K562 (cell line): ENCODE measurements around the gene LENG9. TPM values are rescaled to one million over a fixed set of nuclear protein-coding genes. Genes with fewer than 3 reads are reported as not detected.

ENCODE experiments used
- ATAC-seq: fragments of 200-7000 bp; cut with Tn5 transposase; 3 replicates; pipeline ENCODE4 v1.9.1; 2020; ENCODE audit warnings: moderate library complexity
- BruUV-seq: library from RNA; stranded (reverse); fragments of 400-500 nt; replicated peaks from 2 replicates; lab custom pipeline; 2021; lab: Mats Ljungman, UMichigan
- CTCF ChIA-PET: fragments of 300-600 bp; formaldehyde crosslinking; extraction: SDS; loops from one replicate; lab custom pipeline; 2021; ENCODE audit warnings: low intra/inter-chr PET ratio; lab: Yijun Ruan, JAX
- POLR2A ChIA-PET: fragments of 300-600, 350-650 bp; sonication (Branson Sonifier 250); formaldehyde crosslinking; extraction: SDS; loops from one replicate; lab custom pipeline; 2021; ENCODE audit warnings: antibody characterized with exemption, inconsistent platforms; lab: Yijun Ruan, JAX
- DNase-seq, 4 experiments: peaks; one replicate each; pipeline versions ENCODE4 v3.0.0 to v3.0.0-alpha.2; 2011 to 2018; ENCODE audit warnings: low spot score in 3 of 4, mixed read lengths in 3 of 4; ENCODE audit errors: extremely low read depth in 1 of 4
- FAIRE-seq: peaks from 2 replicates; lab custom pipeline; 2011; peaks lifted over from hg19 to GRCh38; lab: Jason Lieb, UNC
- H2AFZ ChIP-seq: 2 replicates; pipeline ENCODE4 v1.6.0; 2011; ENCODE audit warnings: low read depth, low read length, control low read depth, inconsistent platforms
- H3K27ac ChIP-seq: fragments of 200-600 bp; 3 replicates; pipeline ENCODE4 v1.8.0; 2011; ENCODE audit warnings: low read depth, mild to moderate bottlenecking, control low read depth, inconsistent platforms, low read length, moderate library complexity, mixed read lengths; ENCODE audit errors: extremely low read depth
- H3K27me3 ChIP-seq, 2 experiments: fragments of 300-600 bp in 1 of 2; 2 replicates in 1 of 2; 3 replicates in 1 of 2; pipeline versions ENCODE4 v1.6.0 to v1.8.0; 2011; ENCODE audit warnings: inconsistent platforms in 2 of 2, low read length in 2 of 2, mild to moderate bottlenecking in 1 of 2, mixed read lengths in 1 of 2, moderate library complexity in 1 of 2; ENCODE audit not compliant: control insufficient read depth in 2 of 2, insufficient read depth in 2 of 2
- H3K36me3 ChIP-seq: fragments of 300-600 bp; 3 replicates; pipeline ENCODE4 v1.8.0; 2011; ENCODE audit warnings: mild to moderate bottlenecking, low read length, inconsistent platforms; ENCODE audit not compliant: control insufficient read depth, insufficient read depth
- H3K4me1 ChIP-seq, 2 experiments: fragments of 200-600 bp in 1 of 2; replicated peaks in 1 of 2; 2 replicates in 1 of 2; 3 replicates in 1 of 2; pipeline versions ENCODE4 v1.5.1 to v1.8.0; 2011; ENCODE audit warnings: inconsistent platforms in 2 of 2, low read length in 2 of 2, mild to moderate bottlenecking in 1 of 2, mixed read lengths in 1 of 2, moderate library complexity in 1 of 2; ENCODE audit not compliant: control insufficient read depth in 2 of 2, insufficient read depth in 2 of 2
- H3K4me2 ChIP-seq: 2 replicates; pipeline ENCODE4 v1.6.1; 2011; ENCODE audit warnings: low read length, control low read depth, inconsistent platforms, mixed read lengths; ENCODE audit not compliant: insufficient read depth
- H3K4me3 ChIP-seq: fragments of 200-600 bp; sonication (generic), shearing (Covaris generic); 2 replicates; pipeline ENCODE4 v1.5.1; 2016; ENCODE audit warnings: control low read depth, inconsistent platforms
- H3K79me2 ChIP-seq: fragments of 200-600 bp; 3 replicates; pipeline ENCODE4 v1.8.0; 2011; ENCODE audit warnings: low read length, inconsistent platforms; ENCODE audit not compliant: control insufficient read depth, insufficient read depth
- H3K9ac ChIP-seq, 2 experiments: 2 replicates each; pipeline versions ENCODE4 v1.6.0 to v1.6.1; 2011; ENCODE audit warnings: low read depth in 2 of 2, low read length in 2 of 2, control low read depth in 1 of 2, inconsistent platforms in 1 of 2, mild to moderate bottlenecking in 1 of 2, mixed read lengths in 1 of 2; ENCODE audit not compliant: insufficient read depth in 1 of 2
- H3K9me1 ChIP-seq: one replicate; pipeline ENCODE4 v1.6.0; 2011; ENCODE audit warnings: inconsistent platforms, mild to moderate bottlenecking, low read length, moderate library complexity; ENCODE audit not compliant: control insufficient read depth, insufficient read depth
- H3K9me3 ChIP-seq: replicated peaks from 2 replicates; pipeline ENCODE4 v1.5.1; 2011; ENCODE audit warnings: low read depth, low read length, inconsistent platforms; ENCODE audit not compliant: control insufficient read depth, insufficient read depth
- H4K20me1 ChIP-seq: replicated peaks from 2 replicates; pipeline ENCODE4 v1.6.1; 2011; ENCODE audit warnings: low read length, inconsistent platforms, mixed read lengths; ENCODE audit not compliant: control insufficient read depth, insufficient read depth
- CREM ChIP-seq: IDR thresholded peaks from 2 replicates; pipeline ENCODE4 v1.6.1; 2014; ENCODE audit warnings: antibody characterized with exemption, low read depth
- ELK3 ChIP-seq: fragments of 450-650 bp; formaldehyde crosslinking; IDR thresholded peaks from 2 replicates; pipeline ENCODE4 v1.4.0; 2020; ENCODE audit warnings: mild to moderate bottlenecking
- ETS2 ChIP-seq: IDR thresholded peaks from 2 replicates; pipeline ENCODE4 v1.6.1; 2016; ENCODE audit warnings: borderline replicate concordance, missing genetic modification characterization, mild to moderate bottlenecking, moderate library complexity, missing compliant biosample characterization; ENCODE audit not compliant: poor library complexity, severe bottlenecking
- ILF3 ChIP-seq: fragments of 450-650 bp; IDR thresholded peaks from 2 replicates; pipeline ENCODE4 v1.6.1; 2018; ENCODE audit warnings: antibody characterized with exemption, mild to moderate bottlenecking, moderate library complexity, borderline replicate concordance
- MCM7 ChIP-seq, 2 experiments: fragments of 450-650 bp; IDR thresholded peaks; 2 replicates each; pipeline ENCODE4 v1.6.1; 2016 to 2018
- NELFE ChIP-seq: IDR thresholded peaks from 2 replicates; pipeline ENCODE4 v1.6.1; 2011; ENCODE audit warnings: mild to moderate bottlenecking; ENCODE audit not compliant: insufficient read depth, insufficient read length
- PBX2 ChIP-seq, 2 experiments: IDR thresholded peaks in 1 of 2; conservative IDR thresholded peaks in 1 of 2; 2 replicates each; pipeline ENCODE4 v1.6.1; 2016; ENCODE audit warnings: low read depth in 2 of 2, mild to moderate bottlenecking in 1 of 2, missing compliant biosample characterization in 1 of 2, missing genetic modification characterization in 1 of 2, moderate library complexity in 1 of 2
- PCBP2 ChIP-seq: fragments of 200-400 bp; formaldehyde crosslinking; IDR thresholded peaks from 2 replicates; pipeline ENCODE4 v1.6.1; 2018; ENCODE audit warnings: low read length, low read depth, mild to moderate bottlenecking, moderate library complexity; ENCODE audit not compliant: poor library complexity, severe bottlenecking
- RAD21 ChIP-seq, 2 experiments: fragments of 250-450 bp in 1 of 2; fragments of 450-650 bp in 1 of 2; sonication (Bioruptor Pico) in 1 of 2; formaldehyde crosslinking in 1 of 2; IDR thresholded peaks in 1 of 2; conservative IDR thresholded peaks in 1 of 2; 2 replicates each; pipeline versions ENCODE4 v1.4.0 to v1.8.0; 2020 to 2022; ENCODE audit warnings: mild to moderate bottlenecking in 2 of 2, moderate library complexity in 1 of 2
- TCF3 ChIP-seq: sonication (generic); formaldehyde crosslinking; IDR thresholded peaks from 2 replicates; pipeline ENCODE4 v1.4.0; 2020; ENCODE audit warnings: mild to moderate bottlenecking, missing genetic modification reagents
- TSC22D4 ChIP-seq: fragments of 450-650 bp; IDR thresholded peaks from 2 replicates; pipeline ENCODE4 v1.6.1; 2016; ENCODE audit warnings: missing genetic modification characterization, missing biosample characterization, control low read depth
- ZFP36 ChIP-seq: fragments of 150-350 bp; IDR thresholded peaks from 2 replicates; pipeline ENCODE4 v1.6.1; 2018; ENCODE audit warnings: low read length, low read depth; ENCODE audit not compliant: partially characterized antibody
- ZHX1 ChIP-seq: fragments of 150-350 bp; conservative IDR thresholded peaks from 2 replicates; pipeline ENCODE4 v1.6.1; 2014; ENCODE audit warnings: low read length
- ZNF384 ChIP-seq: IDR thresholded peaks from 2 replicates; pipeline ENCODE4 v1.6.1; 2012; ENCODE audit warnings: low read depth, low read length, improper control_type of control experiment
- ZNF764 ChIP-seq: fragments of 250-450 bp; sonication (Bioruptor Pico); IDR thresholded peaks from 2 replicates; pipeline ENCODE4 v1.4.0; 2020; ENCODE audit warnings: low read depth, mild to moderate bottlenecking, moderate library complexity
- WGBS: fragments of 100-300 bp; shearing (Covaris generic); methylation state at CpG from one replicate; pipeline ENCODE4 v1.1.6; 2016; ENCODE audit warnings: low coverage, mixed read lengths; ENCODE audit not compliant: insufficient coverage; ENCODE audit errors: missing lambda C conversion rate; 5-methylcytosine and 5-hydroxymethylcytosine counted together
- in situ Hi-C: fragments of 300-500 bp; cut with MboI; formaldehyde crosslinking; loops from 4 replicates; pipeline ENCODE4 v1.15.0; 2018; ENCODE audit warnings: inconsistent platforms, mixed read lengths
- intact Hi-C: fragments of 100-400 bp; cut with micrococcal nuclease; formaldehyde crosslinking; loops from 2 replicates; pipeline ENCODE4 v1.14.2; 2022
- polyA plus RNA-seq, 8 experiments: library from polyadenylated mRNA; depleted of rRNA in 4 of 8; stranded (reverse) in 5 of 8; unstranded in 3 of 8; fragments of >200 nt; fragmentation: Nextera tagmentation in 2 of 8; fragmentation: Illumina TruSeq in 1 of 8; extraction: Ambion mirVana in 2 of 8; extraction: Trizol in 1 of 8; gene quantifications; 2 replicates each; pipeline versions ENCODE4 v1.2.1 to v1.2.3, GENCODE V29; 2011 to 2014; ENCODE audit warnings: inconsistent platforms in 1 of 8, missing spikeins in 1 of 8
- total RNA-seq, 7 experiments: library from RNA; depleted of rRNA in 6 of 7; stranded (reverse); fragments of >200 nt in 6 of 7; fragmentation: Illumina TruSeq in 2 of 7; extraction: Trizol in 2 of 7; gene quantifications; 2 replicates each; pipeline versions ENCODE4 v1.2.1 to v1.2.3, GENCODE V29; 2011 to 2021; ENCODE audit warnings: low replicate concordance in 1 of 7

The LENG9 gene
- total and polyA plus RNA-seq, 9 of the 15 experiments (the other 6 are each of a cell fraction or from before 2014, with no cell fraction given), result 0.06 to 0.64 (median 0.33) TPM; not detected in 1

GRCh38 chr19:54485851-54486250, 22.3 kb upstream of the LENG9 start:
- WGBS, result 37% methylated on average over 5 of the region's 5 CpGs
- ChIA-PET POLR2A (interaction anchor here (0.6 to 0.9 kb wide), 3 partner anchors 12 to 905 kb away, joined by 3 to 4 read pairs (median 3); no protein-coding TSS in a partner anchor), CTCF (no interaction called here)
- no peaks in the 10 kb centered on the region for H3K9me1 ChIP-seq
- H3K4me1 ChIP-seq, result no peaks in the 10 kb centered on the region; a peak in 1 of 5 replicates
- no peak for FAIRE-seq
- no peak overlapping the region for H3K9ac ChIP-seq
- H4K20me1 ChIP-seq, result no peaks in the 10 kb centered on the region; the same call in none of the 2 replicates
- H3K4me3 ChIP-seq, result no peak overlapping the region
- no TSS peak for BruUV-seq
- in situ Hi-C loops, result loop anchor here (10.0 kb wide), 1 partner anchor 189 kb away; no protein-coding TSS in a partner anchor
- H3K36me3 ChIP-seq, result no peaks in the 10 kb centered on the region
- intact Hi-C loops, result no loop called here
- H3K9me3 ChIP-seq, result no peaks in the 10 kb centered on the region
- ATAC-seq, result no peak
- no peaks in the 10 kb centered on the region for H3K79me2 ChIP-seq
- H2AFZ ChIP-seq, result no peak overlapping the region
- no peak for DNase-seq
- no peak overlapping the region for H3K4me2 ChIP-seq
- H3K27me3 ChIP-seq, result peaks cover 18 to 20% of the 10 kb centered on the region in 2 experiments; a peak in 3 of 5 replicates
- H3K27ac ChIP-seq, result no peak overlapping the region
- no peak for TF ChIP-seq ELK3 (CRISPR knock-in tag)
- no peak for TF ChIP-seq CREM
- no peak for TF ChIP-seq ZNF384
- no peak for TF ChIP-seq ZNF764 (CRISPR knock-in tag)
- TF ChIP-seq ILF3, result no peak
- TF ChIP-seq ZHX1, result no peak
- no peak for TF ChIP-seq NELFE
- no peak for TF ChIP-seq ZFP36
- TF ChIP-seq ETS2 (tag), result no peak
- TF ChIP-seq TSC22D4 (tag), result no peak
- TF ChIP-seq RAD21 (CRISPR knock-in tag; conservative IDR thresholded peaks at IDR 0.05 in 1 of 2, IDR thresholded peaks at IDR 0.05 in 1 of 2), result no peak
- no peak for TF ChIP-seq PBX2 (CRISPR knock-in tag; IDR thresholded peaks at IDR 0.05; ENCODE audit: low read depth)
- no peak for TF ChIP-seq PBX2 (tag; conservative IDR thresholded peaks at IDR 0.05; ENCODE audit: low read depth)
- TF ChIP-seq MCM7 (IDR thresholded peaks at IDR 0.05), result no peak
- no peak for TF ChIP-seq TCF3 (CRISPR knock-in tag)
- no peak for TF ChIP-seq PCBP2
